Measurements from ENCODE around the gene NRN1L.

DNA sequence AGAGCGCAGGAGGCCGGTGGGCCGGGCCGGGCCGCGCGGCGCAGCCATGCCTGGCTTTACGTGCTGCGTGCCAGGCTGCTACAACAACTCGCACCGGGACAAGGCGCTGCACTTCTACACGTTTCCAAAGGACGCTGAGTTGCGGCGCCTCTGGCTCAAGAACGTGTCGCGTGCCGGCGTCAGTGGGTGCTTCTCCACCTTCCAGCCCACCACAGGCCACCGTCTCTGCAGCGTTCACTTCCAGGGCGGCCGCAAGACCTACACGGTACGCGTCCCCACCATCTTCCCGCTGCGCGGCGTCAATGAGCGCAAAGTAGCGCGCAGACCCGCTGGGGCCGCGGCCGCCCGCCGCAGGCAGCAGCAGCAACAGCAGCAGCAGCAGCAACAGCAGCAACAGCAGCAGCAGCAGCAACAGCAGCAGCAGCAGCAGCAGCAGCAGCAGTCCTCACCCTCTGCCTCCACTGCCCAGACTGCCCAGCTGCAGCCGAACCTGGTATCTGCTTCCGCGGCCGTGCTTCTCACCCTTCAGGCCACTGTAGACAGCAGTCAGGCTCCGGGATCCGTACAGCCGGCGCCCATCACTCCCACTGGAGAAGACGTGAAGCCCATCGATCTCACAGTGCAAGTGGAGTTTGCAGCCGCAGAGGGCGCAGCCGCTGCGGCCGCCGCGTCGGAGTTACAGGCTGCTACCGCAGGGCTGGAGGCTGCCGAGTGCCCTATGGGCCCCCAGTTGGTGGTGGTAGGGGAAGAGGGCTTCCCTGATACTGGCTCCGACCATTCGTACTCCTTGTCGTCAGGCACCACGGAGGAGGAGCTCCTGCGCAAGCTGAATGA lies 42.0 kb upstream of the NRN1L start:
- TF ChIP-seq HDGF (IDR thresholded peaks at IDR 0.05; ENCODE audit: borderline replicate concordance) (0 out of 2 replicates have a peak, but pooled peaks have one; percentile 75), FOXA1 (IDR thresholded peaks at IDR 0.05) (no peak)
